A673 (cell line): Measurements from ENCODE around the gene CAD.

Experiments used
- EZH2 ChIP-seq: fragments of 200-600 bp; sonication (generic); IDR thresholded peaks from 2 replicates; pipeline ENCODE4 v1.6.1; 2017; ENCODE audit warnings: borderline replicate concordance, low read depth, mild to moderate bottlenecking, mixed read lengths, antibody characterized with exemption, low read length; ENCODE audit not compliant: poor library complexity, severe bottlenecking
- TF ChIP-seq, protein P1 (sequence below): fragments of 300-800, 200-600 bp; sonication (generic); conservative IDR thresholded peaks from 2 replicates; pipeline ENCODE4 v1.5.1; 2017; ENCODE audit warnings: low read depth, mild to moderate bottlenecking, antibody characterized with exemption, low read length, moderate library complexity, mixed read lengths

DNA sequence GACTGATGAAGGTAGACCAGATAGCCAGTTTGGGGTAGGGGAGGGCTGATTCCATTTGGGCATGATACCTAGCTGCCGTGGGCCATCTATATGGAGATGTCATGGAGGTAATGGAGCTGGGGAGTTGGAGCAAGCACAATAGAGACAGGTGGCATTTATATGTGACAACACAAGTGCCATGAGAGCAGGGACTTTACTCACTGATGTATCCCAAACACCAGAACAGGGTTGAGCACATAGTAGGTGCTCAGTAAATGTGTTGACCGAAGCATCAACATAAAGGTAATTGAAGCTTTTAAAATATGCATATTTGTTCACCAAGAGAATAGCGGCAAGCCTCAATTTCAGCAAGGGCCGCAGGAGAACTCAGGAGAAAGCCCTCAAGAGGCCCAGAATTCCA is 30.7 kb downstream of the CAD start:
- TF ChIP-seq, protein P1, sequence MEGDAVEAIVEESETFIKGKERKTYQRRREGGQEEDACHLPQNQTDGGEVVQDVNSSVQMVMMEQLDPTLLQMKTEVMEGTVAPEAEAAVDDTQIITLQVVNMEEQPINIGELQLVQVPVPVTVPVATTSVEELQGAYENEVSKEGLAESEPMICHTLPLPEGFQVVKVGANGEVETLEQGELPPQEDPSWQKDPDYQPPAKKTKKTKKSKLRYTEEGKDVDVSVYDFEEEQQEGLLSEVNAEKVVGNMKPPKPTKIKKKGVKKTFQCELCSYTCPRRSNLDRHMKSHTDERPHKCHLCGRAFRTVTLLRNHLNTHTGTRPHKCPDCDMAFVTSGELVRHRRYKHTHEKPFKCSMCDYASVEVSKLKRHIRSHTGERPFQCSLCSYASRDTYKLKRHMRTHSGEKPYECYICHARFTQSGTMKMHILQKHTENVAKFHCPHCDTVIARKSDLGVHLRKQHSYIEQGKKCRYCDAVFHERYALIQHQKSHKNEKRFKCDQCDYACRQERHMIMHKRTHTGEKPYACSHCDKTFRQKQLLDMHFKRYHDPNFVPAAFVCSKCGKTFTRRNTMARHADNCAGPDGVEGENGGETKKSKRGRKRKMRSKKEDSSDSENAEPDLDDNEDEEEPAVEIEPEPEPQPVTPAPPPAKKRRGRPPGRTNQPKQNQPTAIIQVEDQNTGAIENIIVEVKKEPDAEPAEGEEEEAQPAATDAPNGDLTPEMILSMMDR, result no peak
- no peak for TF ChIP-seq EZH2
